H1 (cell line): ENCODE results near the gene GALR1. TPM values are rescaled to one million over a fixed set of nuclear protein-coding genes. Genes with fewer than 3 reads are reported as not detected.

Experiments used
- CTCF ChIA-PET: fragments of 300-600 bp; sonication (Branson Sonifier 250); formaldehyde crosslinking; loops from one replicate; lab custom pipeline; 2021; ENCODE audit not compliant: partially characterized antibody; lab: Charles Lee
- POLR2A ChIA-PET: fragments of 300-600 bp; sonication (Branson Sonifier 250); formaldehyde crosslinking; loops from one replicate; lab custom pipeline; 2021; ENCODE audit warnings: inconsistent platforms; ENCODE audit not compliant: partially characterized antibody; lab: Charles Lee
- DNase-seq, 2 experiments: peaks; one replicate each; pipeline versions ENCODE4 v3.0.0 to v3.0.0-alpha.2; 2010 to 2022; ENCODE audit warnings: low spot score in 2 of 2, low read depth in 1 of 2, mixed read lengths in 1 of 2
- FAIRE-seq: peaks from 2 replicates; lab custom pipeline; 2011; peaks lifted over from hg19 to GRCh38; lab: Jason Lieb, UNC
- H2AFZ ChIP-seq: 2 replicates; pipeline ENCODE4 v1.8.1; 2012; ENCODE audit warnings: low read length, inconsistent platforms
- H2AK5ac ChIP-seq: 2 replicates; pipeline ENCODE4 v1.6.1; 2013; ENCODE audit warnings: low read depth, low read length
- H2BK120ac ChIP-seq: replicated peaks from 2 replicates; pipeline ENCODE3; 2013; ENCODE audit warnings: low read depth, low read length, inconsistent platforms
- H2BK12ac ChIP-seq: 2 replicates; pipeline ENCODE4 v1.6.1; 2013; ENCODE audit warnings: low read depth, low read length
- H2BK15ac ChIP-seq: 2 replicates; pipeline ENCODE4 v1.6.1; 2013; ENCODE audit warnings: low read length
- H2BK20ac ChIP-seq: 2 replicates; pipeline ENCODE4 v1.6.1; 2013; ENCODE audit warnings: low read length
- H2BK5ac ChIP-seq: 2 replicates; pipeline ENCODE4 v1.6.1; 2013; ENCODE audit warnings: low read depth, low read length
- H3K14ac ChIP-seq: 2 replicates; pipeline ENCODE4 v1.6.1; 2013; ENCODE audit warnings: inconsistent platforms; ENCODE audit not compliant: insufficient read length
- H3K18ac ChIP-seq: 2 replicates; pipeline ENCODE4 v1.6.1; 2013; ENCODE audit warnings: low read length; ENCODE audit errors: extremely low read depth
- H3K23ac ChIP-seq: 2 replicates; pipeline ENCODE4 v1.6.1; 2013; ENCODE audit warnings: inconsistent platforms; ENCODE audit not compliant: insufficient read length
- H3K23me2 ChIP-seq: 2 replicates; pipeline ENCODE4 v1.6.1; 2013; ENCODE audit warnings: low read depth, low read length
- H3K27ac ChIP-seq: 2 replicates; pipeline ENCODE4 v1.6.1; 2011; ENCODE audit warnings: low read depth, low read length, inconsistent platforms
- H3K27me3 ChIP-seq, 4 experiments: replicated peaks in 1 of 4; 1 replicate in 1 of 4; 2 replicates in 3 of 4; pipeline versions ENCODE4 v1.6.1 to v1.8.1; 2011 to 2013; ENCODE audit warnings: low read length in 3 of 4, mild to moderate bottlenecking in 3 of 4, inconsistent platforms in 2 of 4, mixed read lengths in 2 of 4, moderate library complexity in 1 of 4; ENCODE audit not compliant: control insufficient read depth in 3 of 4, insufficient read depth in 3 of 4; ENCODE audit errors: extremely low read depth in 1 of 4
- H3K36me3 ChIP-seq, 4 experiments: 2 replicates each; pipeline versions ENCODE4 v1.6.1 to v1.8.1; 2011 to 2013; ENCODE audit warnings: mild to moderate bottlenecking in 4 of 4, low read length in 3 of 4, moderate library complexity in 2 of 4, control low read depth in 1 of 4, inconsistent platforms in 1 of 4; ENCODE audit not compliant: insufficient read depth in 4 of 4, control insufficient read depth in 2 of 4
- H3K4ac ChIP-seq: replicated peaks from 2 replicates; pipeline ENCODE3; 2013; ENCODE audit warnings: low read length, low read depth, mixed read lengths, inconsistent platforms; ENCODE audit not compliant: insufficient read length
- H3K4me1 ChIP-seq, 4 experiments: replicated peaks in 1 of 4; 1 replicate in 1 of 4; 2 replicates in 3 of 4; pipeline versions ENCODE4 v1.6.1 to v1.8.1; 2011 to 2013; ENCODE audit warnings: low read length in 3 of 4, inconsistent platforms in 2 of 4, mixed read lengths in 1 of 4; ENCODE audit not compliant: insufficient read depth in 4 of 4, control insufficient read depth in 3 of 4
- H3K4me2 ChIP-seq, 2 experiments: 2 replicates each; pipeline versions ENCODE4 v1.6.1 to v1.8.1; 2011 to 2013; ENCODE audit warnings: low read depth in 2 of 2, low read length in 2 of 2, control low read depth in 1 of 2, inconsistent platforms in 1 of 2, mild to moderate bottlenecking in 1 of 2; ENCODE audit not compliant: insufficient read depth in 1 of 2
- H3K4me3 ChIP-seq, 4 experiments: fragments of 200-600, 300-600 bp in 1 of 4; sonication (generic), shearing (Covaris generic), sonication (Bioruptor Twin) in 1 of 4; 2 replicates each; pipeline versions ENCODE4 v1.5.1 to v1.8.1; 2011 to 2016; ENCODE audit warnings: low read length in 4 of 4, low read depth in 3 of 4, control low read depth in 2 of 4, inconsistent platforms in 2 of 4, mild to moderate bottlenecking in 2 of 4, mixed read lengths in 1 of 4, moderate library complexity in 1 of 4; ENCODE audit not compliant: insufficient read depth in 2 of 4; ENCODE audit errors: extremely low read depth in 1 of 4
- H3K56ac ChIP-seq: replicated peaks from 2 replicates; pipeline ENCODE3; 2013; ENCODE audit warnings: low read depth, mild to moderate bottlenecking, mixed read lengths, low read length, inconsistent platforms; ENCODE audit not compliant: insufficient read length
- H3K79me1 ChIP-seq: 2 replicates; pipeline ENCODE4 v1.6.1; 2013; ENCODE audit warnings: low read depth, low read length, control low read depth
- H3K79me2 ChIP-seq, 2 experiments: 2 replicates each; pipeline versions ENCODE4 v1.6.1 to v1.8.1; 2012 to 2013; ENCODE audit warnings: low read length in 2 of 2, mild to moderate bottlenecking in 2 of 2, inconsistent platforms in 1 of 2; ENCODE audit not compliant: insufficient read depth in 2 of 2, control insufficient read depth in 1 of 2
- H3K9ac ChIP-seq, 4 experiments: replicated peaks in 1 of 4; 1 replicate in 1 of 4; 2 replicates in 3 of 4; pipeline versions ENCODE4 v1.6.1 to v1.8.1; 2011 to 2013; ENCODE audit warnings: low read depth in 3 of 4, low read length in 3 of 4, control low read depth in 2 of 4, mild to moderate bottlenecking in 2 of 4, moderate library complexity in 2 of 4, inconsistent platforms in 1 of 4; ENCODE audit errors: extremely low read depth in 1 of 4
- H3K9me3 ChIP-seq, 2 experiments: 2 replicates each; pipeline versions ENCODE4 v1.6.1 to v1.8.1; 2012 to 2013; ENCODE audit warnings: mild to moderate bottlenecking in 2 of 2, moderate library complexity in 2 of 2, control low read depth in 1 of 2, inconsistent platforms in 1 of 2, low read depth in 1 of 2, low read length in 1 of 2, mixed read lengths in 1 of 2; ENCODE audit not compliant: insufficient read depth in 2 of 2
- H4K20me1 ChIP-seq, 2 experiments: replicated peaks in 1 of 2; 2 replicates each; pipeline versions ENCODE3 to v1.8.1; 2011 to 2013; ENCODE audit warnings: inconsistent platforms in 2 of 2, low read length in 2 of 2, mild to moderate bottlenecking in 1 of 2; ENCODE audit not compliant: insufficient read depth in 2 of 2, control insufficient read depth in 1 of 2
- H4K5ac ChIP-seq: 2 replicates; pipeline ENCODE4 v1.6.1; 2013; ENCODE audit warnings: low read length, low read depth, mixed read lengths, inconsistent platforms; ENCODE audit not compliant: insufficient read length
- H4K8ac ChIP-seq: 2 replicates; pipeline ENCODE4 v1.8.0; 2013; ENCODE audit warnings: mild to moderate bottlenecking, moderate library complexity, low read length, inconsistent platforms; ENCODE audit not compliant: insufficient read depth; ENCODE audit errors: extremely low read depth
- H4K91ac ChIP-seq: replicated peaks from 2 replicates; pipeline ENCODE3; 2013; ENCODE audit warnings: low read length, mixed read lengths, inconsistent platforms; ENCODE audit not compliant: insufficient read length
- BCL11A ChIP-seq, 2 experiments: IDR thresholded peaks; one replicate each; pipeline ENCODE4 v1.6.1; 2011; ENCODE audit warnings: low read depth in 2 of 2, low read length in 2 of 2, mild to moderate bottlenecking in 2 of 2
- EGR1 ChIP-seq: IDR thresholded peaks from 2 replicates; pipeline ENCODE4 v1.6.1; 2011; ENCODE audit warnings: low read depth, low read length, borderline replicate concordance
- EP300 ChIP-seq, 2 experiments: IDR thresholded peaks; 1 replicate in 1 of 2; 2 replicates in 1 of 2; pipeline ENCODE4 v1.6.1; 2011 to 2012; ENCODE audit warnings: low read depth in 2 of 2, low read length in 2 of 2, mild to moderate bottlenecking in 2 of 2, borderline replicate concordance in 1 of 2, inconsistent platforms in 1 of 2, moderate library complexity in 1 of 2
- GTF2F1 ChIP-seq: IDR thresholded peaks from 2 replicates; pipeline ENCODE4 v1.6.1; 2012; ENCODE audit warnings: low read depth, low read length, improper control_type of control experiment, borderline replicate concordance
- MAX ChIP-seq: IDR thresholded peaks from 2 replicates; pipeline ENCODE4 v1.6.1; 2012; ENCODE audit warnings: inconsistent platforms
- RFX5 ChIP-seq: IDR thresholded peaks from 2 replicates; pipeline ENCODE4 v1.6.1; 2011; ENCODE audit warnings: low read depth, low read length, improper control_type of control experiment, borderline replicate concordance
- RXRA ChIP-seq: IDR thresholded peaks from 2 replicates; pipeline ENCODE4 v1.6.1; 2011; ENCODE audit warnings: low read depth, mild to moderate bottlenecking, low read length, moderate library complexity; ENCODE audit not compliant: insufficient read depth
- SP2 ChIP-seq: IDR thresholded peaks from 2 replicates; pipeline ENCODE4 v1.6.1; 2012; ENCODE audit warnings: mild to moderate bottlenecking, low read length, inconsistent platforms
- WGBS, 2 experiments: shearing (Covaris generic) in 1 of 2; methylation state at CpG; one replicate each; pipeline versions ENCODE4 v1.1.6 to v1.1.7; 2013 to 2015; ENCODE audit warnings: low lambda C conversion rate in 2 of 2, mixed read lengths in 2 of 2, inconsistent platforms in 1 of 2, low coverage in 1 of 2, missing lambda C conversion rate in 1 of 2; ENCODE audit not compliant: insufficient replicate concordance in 2 of 2, insufficient coverage in 1 of 2, insufficient read length in 1 of 2; ENCODE audit errors: extremely low coverage in 1 of 2, missing lambda C conversion rate in 1 of 2; 5-methylcytosine and 5-hydroxymethylcytosine counted together
- polyA plus RNA-seq, 7 experiments: library from polyadenylated mRNA; depleted of rRNA in 3 of 7; stranded (reverse) in 5 of 7; unstranded in 2 of 7; fragments of >200 nt in 5 of 7; fragments of 200-250 nt in 2 of 7; gene quantifications; 1 replicate in 5 of 7; 2 replicates in 1 of 7; 4 replicates in 1 of 7; pipeline versions ENCODE4 v1.2.1 to v1.2.3, GENCODE V29; 2011 to 2013; ENCODE audit warnings: missing spikeins in 2 of 7, mixed read lengths in 2 of 7
- total RNA-seq: library from RNA; stranded (reverse); fragmentation: NEBNext Ultra II Directional; extraction: Animal tissue kit (Norgen Biotek cat#: 25700); gene quantifications from 2 replicates; pipeline ENCODE4 v1.2.1, GENCODE V29; 2021

The GALR1 gene
- total and polyA plus RNA-seq, 2 of the 8 experiments (the other 6 are each of a cell fraction or from before 2014, with no cell fraction given) = 0.09 to 1.6 TPM

- DNase-seq = no peak
- ChIA-PET CTCF (no interaction called here), POLR2A (no interaction called here)
- Histone ChIP-seq H3K36me3 (no peaks in the 10 kb centered on the region), H2BK12ac (no peak overlapping the region), H2AFZ (no peak overlapping the region), H3K18ac (no peak overlapping the region), H2BK5ac (no peak overlapping the region), H2BK15ac (no peak overlapping the region), H2BK120ac (no peak overlapping the region), H3K9me3 (no peaks in the 10 kb centered on the region), H4K5ac (no peak overlapping the region), H3K4ac (no peak overlapping the region), H3K9ac (no peak overlapping the region), H3K14ac (no peak overlapping the region), H3K4me1 (no peaks in the 10 kb centered on the region), H3K79me1 (no peaks in the 10 kb centered on the region), H2AK5ac (no peak overlapping the region), H3K79me2 (no peaks in the 10 kb centered on the region), H3K23ac (no peak overlapping the region), H3K4me3 (no peak overlapping the region), H3K4me2 (no peak overlapping the region), H3K27me3 (no peaks in the 10 kb centered on the region), H3K56ac (no peak overlapping the region), H4K20me1 (no peaks in the 10 kb centered on the region), H2BK20ac (no peak overlapping the region), H4K8ac (no peak overlapping the region), H3K23me2 (no peaks in the 10 kb centered on the region), H4K91ac (no peak overlapping the region), H3K27ac (no peak overlapping the region)
- WGBS, 2 experiments = 86% methylated on average over 4 of the region's 4 CpGs; no CpG with 5 or more reads in 1 of the 2 experiments
- TF ChIP-seq EGR1 (no peak), BCL11A (IDR thresholded peaks at IDR 0.05; ENCODE audit: low read depth in 2 of 2, low read length in 2 of 2) (no peak), RFX5 (no peak), SP2 (no peak), RXRA (no peak), MAX (no peak), GTF2F1 (no peak), EP300 (IDR thresholded peaks at IDR 0.05; ENCODE audit: borderline replicate concordance in 1 of 2, low read depth in 2 of 2, low read length in 2 of 2) (no peak)
- no peak for FAIRE-seq
Observed at GRCh38 chr18:77201506-77201905, 48.1 kb upstream of the GALR1 start.
